D341Med (cell line): ENCODE measurements around the gene PPIL4.

Experiments used
- DNase-seq: peaks from one replicate; pipeline ENCODE4 v3.0.0; 2012; ENCODE audit warnings: low spot score

The PPIL4 gene

GRCh38 chr6:149458806-149459205 is 87.0 kb downstream of the PPIL4 start:
- no peak for DNase-seq

GRCh38 chr6:149458196-149458595 is 87.6 kb downstream of the PPIL4 start:
- DNase-seq: no peak

GRCh38 chr6:149457316-149457884 is 88.4 kb downstream of the PPIL4 start:
- DNase-seq: no peak

GRCh38 chr6:149456311-149457021 is 89.4 kb downstream of the PPIL4 start:
- DNase-seq: no peak

GRCh38 chr6:149455031-149455732 is 90.7 kb downstream of the PPIL4 start:
- no peak for DNase-seq
